Ramos (cell line): ENCODE data around the gene PCDH1.

Source experiments
- in situ Hi-C: fragments of 300-500 bp; cut with MboI; formaldehyde crosslinking; loops from one replicate; pipeline ENCODE4 v1.14.3; 2022; ENCODE audit warnings: low sequenced_read_pairs; ENCODE audit not compliant: unreplicated experiment

Gene PCDH1

DNA sequence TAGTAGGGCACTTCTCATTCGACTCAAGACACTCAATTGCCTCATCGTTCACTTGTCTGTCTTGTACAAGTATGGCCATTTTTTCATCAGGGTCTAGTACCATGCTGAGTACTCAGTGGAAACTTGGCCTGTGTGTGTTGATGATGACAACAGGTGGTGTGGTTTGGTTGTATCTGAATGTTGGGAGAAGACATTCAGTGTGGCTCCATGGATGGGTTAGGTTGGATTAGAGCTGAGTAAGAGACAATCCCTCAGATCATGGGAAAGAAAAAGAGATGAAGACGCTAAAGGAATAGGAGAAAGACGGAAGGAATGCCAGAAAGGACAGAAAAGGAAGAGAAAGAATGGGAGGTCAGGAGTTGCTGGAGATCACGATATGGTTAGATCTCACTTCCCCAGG is 17.0 kb downstream of the PCDH1 start:
- in situ Hi-C loops = no loop called here

DNA sequence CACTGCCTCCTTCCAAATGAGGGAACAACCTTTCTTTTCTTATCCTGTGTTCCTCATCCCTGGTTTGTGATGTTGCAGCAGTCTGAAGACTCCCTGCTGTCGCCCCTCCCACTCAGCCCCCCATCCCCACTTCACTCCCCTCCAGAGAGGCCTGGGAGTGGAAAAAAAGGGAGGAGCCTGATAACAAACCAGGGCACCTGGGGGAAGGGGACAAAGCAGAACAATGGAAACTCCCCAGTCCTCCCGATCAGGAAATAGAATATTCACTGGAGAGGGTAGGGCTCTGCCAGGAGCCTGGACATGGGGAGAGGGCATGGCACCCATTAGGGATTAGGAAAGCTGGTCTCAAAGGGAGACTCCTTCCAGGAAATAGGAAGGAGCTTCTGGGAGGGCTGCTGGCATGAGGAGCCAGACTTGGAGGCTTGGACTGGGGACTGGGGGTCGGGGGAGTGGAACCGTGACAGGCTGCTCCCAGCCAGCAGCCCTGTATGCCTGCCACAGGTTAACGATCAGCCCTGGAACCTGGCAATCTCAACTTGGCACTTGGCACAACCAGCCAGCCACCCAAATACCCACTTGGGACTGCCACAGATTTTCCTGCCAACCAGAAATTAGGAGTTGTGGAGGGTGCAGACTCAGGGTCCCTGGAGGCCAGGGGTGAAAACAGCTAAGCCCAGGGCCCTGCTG is 20.0 kb downstream of the PCDH1 start:
- in situ Hi-C loops = no loop called here

DNA sequence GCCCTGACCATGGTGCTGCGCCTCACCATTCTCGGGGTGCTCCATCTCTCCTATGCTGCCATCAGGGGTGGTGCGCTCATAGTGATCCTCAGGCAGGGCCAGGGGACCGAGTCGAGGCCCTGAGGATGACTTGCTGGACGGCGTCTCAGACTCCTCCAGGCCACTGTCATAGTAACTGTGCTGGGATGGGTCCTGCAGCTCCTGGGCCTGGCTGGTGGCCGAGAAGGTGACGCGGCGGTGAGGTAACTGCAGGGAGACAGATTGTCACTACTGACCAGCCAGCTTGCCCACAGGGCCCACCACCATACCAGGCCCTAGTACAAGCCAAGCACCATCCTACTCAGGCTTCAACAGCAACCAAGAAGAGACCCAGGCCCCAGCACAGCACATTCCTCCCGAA is 21.0 kb downstream of the PCDH1 start:
- in situ Hi-C loops = no loop called here

- in situ Hi-C loops = no loop called here
Measured at GRCh38 chr5:141856037-141856790, 22.0 kb downstream of the PCDH1 start.

DNA sequence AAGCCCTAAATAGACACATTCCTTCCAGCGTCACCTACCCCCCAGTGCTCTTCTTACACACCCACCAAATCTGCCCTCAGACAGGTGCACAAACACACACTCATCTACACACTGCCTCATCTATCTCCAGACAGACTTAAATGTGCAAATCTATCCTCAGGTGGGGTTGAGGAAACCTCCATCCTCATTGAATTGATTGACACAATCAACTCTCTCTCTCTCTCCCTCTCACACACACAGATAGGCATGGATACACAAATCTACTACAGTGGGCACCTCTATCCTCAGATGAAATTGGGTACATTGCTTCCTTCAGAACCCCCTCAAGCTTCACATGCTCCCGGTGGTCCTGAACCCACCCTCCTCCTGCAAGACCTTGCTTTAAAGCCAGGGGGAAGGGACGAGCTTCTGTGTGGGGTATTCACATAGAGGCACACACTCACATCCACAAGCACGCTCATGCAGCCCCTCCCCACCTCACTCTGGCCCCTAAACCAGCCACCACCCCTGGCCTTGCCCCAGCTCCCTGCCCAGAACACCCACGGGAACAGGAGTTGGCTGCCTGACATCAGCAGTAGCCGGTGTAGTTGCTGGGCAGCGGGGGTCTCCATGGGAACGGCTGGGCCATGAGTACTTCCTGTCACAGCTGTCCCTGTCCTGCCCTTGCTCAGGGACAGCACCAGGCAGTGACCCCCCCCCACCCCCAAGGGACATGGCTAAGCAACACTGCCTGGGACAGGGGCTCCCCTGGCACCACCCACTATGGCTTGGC is 22.8 kb downstream of the PCDH1 start:
- in situ Hi-C loops = no loop called here

DNA sequence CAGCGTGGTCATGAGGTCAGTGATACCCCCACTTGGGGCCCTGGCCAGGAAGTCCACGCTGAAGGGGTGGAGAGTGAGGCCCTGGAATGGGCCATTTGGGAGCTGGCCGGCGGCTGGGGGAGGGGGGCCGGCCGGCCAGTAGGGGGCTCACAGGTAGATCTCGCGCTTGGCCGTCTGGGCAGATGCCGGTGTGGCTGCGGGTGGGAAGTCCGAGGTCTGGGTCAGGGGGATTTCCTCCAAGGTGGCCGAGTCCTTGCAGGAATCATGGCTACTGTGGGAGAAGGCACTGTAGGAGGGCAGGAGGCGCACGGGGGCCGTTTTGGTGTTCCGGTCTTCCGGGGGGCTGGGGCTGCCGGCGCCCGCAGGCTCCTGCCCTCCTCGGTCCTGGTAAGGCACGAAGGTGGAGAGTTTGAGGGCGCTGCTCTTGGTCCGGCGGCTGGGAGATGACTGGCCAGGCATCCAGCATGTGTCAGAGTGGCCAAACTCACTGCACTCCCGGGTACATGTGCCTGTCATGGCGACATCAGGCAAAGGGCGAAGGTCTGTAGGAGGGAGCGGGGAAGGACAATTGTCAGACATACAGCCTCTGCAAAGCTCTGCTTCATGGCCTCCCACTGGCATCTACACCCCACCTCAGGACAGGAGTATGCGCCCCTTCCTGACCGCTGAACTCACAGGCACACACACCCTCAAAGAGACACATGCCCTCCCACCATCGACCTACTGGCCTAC is 24.1 kb downstream of the PCDH1 start:
- in situ Hi-C loops = no loop called here

GRCh38 chr5:141852448-141852847 is 25.8 kb downstream of the PCDH1 start:
- in situ Hi-C loops = no loop called here

DNA sequence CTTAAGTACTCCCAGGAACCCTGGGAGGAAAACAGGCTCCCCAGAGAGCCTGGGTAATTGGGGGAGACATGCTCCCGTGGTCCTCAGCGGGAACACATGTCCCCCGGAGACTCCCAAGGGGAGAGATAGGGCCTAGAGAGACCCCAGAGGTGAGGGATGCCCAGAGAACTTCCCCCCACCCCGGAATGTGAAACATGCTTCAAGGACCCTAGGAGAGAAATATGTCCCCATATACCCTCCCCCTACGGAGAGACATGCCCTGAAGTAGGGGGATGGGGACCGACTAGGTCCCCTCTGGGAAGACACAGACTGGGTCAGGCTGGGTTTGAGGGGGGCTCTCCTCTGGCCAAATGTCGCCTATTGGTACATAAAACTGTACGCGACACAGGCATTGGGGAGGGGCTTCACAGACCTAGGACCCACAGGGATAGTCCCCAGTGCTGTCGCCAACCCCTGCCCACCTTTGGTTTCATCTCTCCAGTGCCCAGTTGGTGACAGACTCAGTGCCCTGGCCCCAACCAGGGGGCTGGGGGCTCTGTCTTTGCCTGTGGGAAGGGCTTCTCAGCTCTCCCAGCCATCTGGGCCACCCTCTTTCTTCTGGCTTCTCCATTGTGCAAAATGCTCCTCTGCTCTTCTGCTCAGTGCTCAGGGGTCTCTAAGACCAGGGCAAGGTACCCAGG is 26.9 kb downstream of the PCDH1 start:
- in situ Hi-C loops = no loop called here

GRCh38 chr5:141850786-141851185 is 27.4 kb downstream of the PCDH1 start:
- in situ Hi-C loops = no loop called here

- in situ Hi-C loops = no loop called here
Measured at GRCh38 chr5:141850244-141850768, 27.9 kb downstream of the PCDH1 start.

DNA sequence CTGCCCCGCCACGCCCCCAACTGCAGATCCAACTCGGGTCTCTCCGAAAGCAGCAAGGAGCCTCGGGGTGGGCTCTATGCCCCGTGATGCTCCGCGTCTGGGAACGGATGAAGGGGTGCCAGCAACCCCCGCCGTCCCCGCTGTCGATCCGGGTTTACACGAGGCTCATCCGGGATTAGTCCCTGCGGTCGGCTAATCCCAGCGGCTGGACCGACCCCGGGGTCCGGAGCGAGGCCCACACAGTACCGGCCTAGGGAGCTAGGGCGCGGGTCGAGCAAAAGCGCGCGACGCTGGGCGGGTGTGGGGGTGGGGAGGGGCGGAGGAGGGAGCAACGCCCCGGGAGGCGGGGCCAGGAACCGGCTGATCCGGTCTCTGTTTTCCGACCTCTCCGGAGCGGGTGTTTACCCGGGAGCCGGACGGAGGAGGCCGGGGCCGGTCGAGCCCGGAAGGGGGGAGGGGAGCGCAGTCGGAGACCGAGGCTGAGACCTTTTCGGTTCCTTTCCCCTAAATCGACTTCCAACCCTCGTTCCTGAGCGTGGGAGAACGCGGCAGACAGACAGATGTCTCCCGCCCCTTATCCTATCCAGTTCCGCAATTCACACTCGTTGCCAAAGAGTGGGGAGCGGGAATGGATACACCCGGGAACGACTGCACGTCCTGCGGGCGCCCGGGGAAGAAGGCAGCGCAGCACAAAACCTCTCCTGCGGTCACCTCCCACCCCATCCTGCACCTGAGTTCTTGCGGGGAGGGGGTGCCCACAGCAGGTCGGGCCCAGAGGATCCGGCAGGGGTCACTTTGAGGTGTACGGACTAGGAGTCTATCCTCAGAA is 28.6 kb downstream of the PCDH1 start:
- in situ Hi-C loops = no loop called here

DNA sequence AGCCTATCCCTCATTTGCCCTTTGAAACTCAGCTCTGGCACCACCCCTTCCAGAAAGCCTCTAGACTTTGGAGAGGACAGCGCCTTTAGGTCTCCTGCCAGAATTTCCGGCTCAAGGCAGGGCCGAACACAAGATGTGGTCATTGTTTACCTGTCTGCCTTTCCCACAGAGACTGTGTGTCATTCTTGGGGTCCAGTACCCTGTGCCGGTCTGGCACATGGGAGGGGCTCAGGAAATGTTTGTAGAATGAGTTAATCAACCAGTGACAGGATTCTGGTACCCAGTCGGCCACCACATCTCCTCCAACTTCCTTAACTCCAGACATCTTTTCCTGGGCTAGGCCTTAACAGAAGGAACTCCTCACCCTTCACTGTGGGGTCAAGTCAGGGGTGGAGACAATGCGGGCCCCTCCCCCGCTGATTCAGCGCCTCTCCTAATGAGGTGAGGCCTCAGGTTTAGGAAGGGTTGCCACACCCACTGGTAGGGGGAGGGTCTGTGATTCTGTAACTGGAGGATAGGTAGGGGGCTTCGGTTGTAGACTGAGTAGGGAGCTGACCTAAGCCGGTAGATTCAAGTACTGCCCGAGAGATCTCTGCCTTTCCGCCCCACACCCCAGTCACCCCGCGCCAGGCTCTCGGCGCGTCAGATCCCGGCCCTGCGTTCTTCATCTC is 29.3 kb downstream of the PCDH1 start:
- in situ Hi-C loops = no loop called here

DNA sequence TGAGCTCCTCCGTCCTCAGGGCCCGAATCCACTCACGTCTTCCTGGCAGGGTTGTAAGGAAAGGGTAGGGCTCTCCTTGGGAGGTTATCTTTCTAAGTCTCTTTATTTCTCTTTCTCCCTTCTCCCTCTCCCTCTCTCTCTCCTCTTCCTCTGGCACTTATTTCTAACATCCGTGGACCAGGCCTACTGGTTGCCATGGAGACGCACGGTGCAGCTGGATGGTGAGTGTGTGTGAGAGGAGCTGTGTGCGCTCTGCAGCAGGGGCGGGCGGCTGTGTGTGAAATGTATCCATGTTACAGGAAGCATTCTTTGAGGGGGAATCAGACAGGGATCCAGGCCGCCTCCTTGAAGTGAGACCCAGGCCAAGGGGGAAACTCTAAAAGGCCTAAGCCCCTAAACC is 32.2 kb downstream of the PCDH1 start:
- in situ Hi-C loops = no loop called here

DNA sequence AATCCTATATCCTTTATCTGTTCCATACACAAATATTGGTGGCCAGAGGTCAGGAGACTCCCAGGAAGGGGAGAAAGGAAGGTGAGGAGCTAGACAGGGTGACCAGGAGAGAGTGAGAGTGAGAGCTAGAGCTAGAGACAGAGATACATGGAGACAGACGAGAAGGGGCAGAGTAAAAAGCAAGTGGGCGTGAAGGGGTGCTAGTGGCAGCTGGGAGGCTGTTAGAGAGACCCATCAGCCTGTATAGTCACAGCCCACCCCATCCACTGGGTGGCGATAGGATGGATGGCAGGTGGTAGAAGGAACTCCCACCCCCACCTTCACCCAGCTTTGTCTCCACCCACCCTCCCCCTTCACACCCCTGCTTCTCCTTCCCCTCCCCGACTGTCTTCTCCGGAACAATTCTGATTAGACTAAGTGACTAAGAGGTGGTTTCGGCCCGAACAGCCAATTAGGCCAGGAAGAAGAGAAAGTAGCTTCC is 32.8 kb downstream of the PCDH1 start:
- in situ Hi-C loops = no loop called here

DNA sequence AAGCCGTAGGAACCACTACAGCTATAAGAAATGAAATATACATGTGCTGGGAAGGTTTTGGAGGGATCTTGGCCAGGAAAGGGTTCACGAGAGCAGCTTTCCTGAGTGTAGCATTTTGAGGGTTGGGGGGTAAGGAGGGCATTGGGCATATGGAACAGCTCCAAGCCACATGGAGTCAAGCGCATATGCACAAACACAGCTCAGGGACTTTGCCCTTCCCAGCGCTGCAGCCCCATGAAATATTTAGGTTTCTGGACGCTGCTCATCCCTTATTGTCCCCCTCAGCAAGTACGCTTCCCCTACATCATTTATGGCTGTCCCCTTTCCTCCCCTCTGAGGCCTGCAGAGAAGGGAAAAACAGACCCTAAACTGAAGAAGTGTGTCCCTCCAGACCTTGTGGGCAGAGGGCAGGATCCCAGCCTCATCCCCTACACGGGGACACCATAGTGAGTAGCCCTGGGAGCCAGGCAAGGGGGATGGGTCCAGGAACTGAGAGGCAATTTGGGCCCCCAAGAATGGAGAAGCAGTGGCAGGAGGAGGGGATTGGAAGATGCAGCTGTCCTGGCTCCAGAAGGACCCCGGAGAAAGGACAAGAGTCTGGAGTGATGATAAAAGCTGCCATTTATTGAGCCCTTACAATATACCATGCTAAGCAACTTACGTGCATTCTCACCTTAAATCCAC is 33.7 kb downstream of the PCDH1 start:
- in situ Hi-C loops = no loop called here

GRCh38 chr5:141843156-141843927 is 34.9 kb downstream of the PCDH1 start:
- in situ Hi-C loops = no loop called here
